ENCODE results near the gene KL.

- TF ChIP-seq CTCF (conservative IDR thresholded peaks at IDR 0.05; ENCODE audit: low read depth, low read length) = no peak
- TF ChIP-seq EZH2 (IDR thresholded peaks at IDR 0.05; ENCODE audit: borderline replicate concordance, low read depth, low read length, poor library complexity, severe bottlenecking) = no peak
These were observed 9.1 kb downstream of the KL start for GRCh38 chr13:33025220-33025744.

Measured in A673 (cell line).